Measurements from ENCODE around the gene BZW2. TPM values are rescaled to one million over a fixed set of nuclear protein-coding genes. Genes with fewer than 3 reads are reported as not detected.

Gene BZW2
- total RNA-seq, 1 experiment from 2014 or later = 80.9 TPM

- Histone ChIP-seq H3K9me3 (ENCODE audit: control insufficient read depth, insufficient read depth, low read depth, low read length) (no peaks in the 10 kb centered on the region), H3K4me1 (ENCODE audit: control insufficient read depth, insufficient read depth, low read length) (no peaks in the 10 kb centered on the region), H3K27me3 (ENCODE audit: control insufficient read depth, insufficient read depth, low read length) (no peaks in the 10 kb centered on the region), H3K27ac (ENCODE audit: low read length) (no peak overlapping the region), H3K4me3 (ENCODE audit: low read depth in 2 of 2, low read length in 2 of 2) (no peak overlapping the region), H3K36me3 (ENCODE audit: control insufficient read depth, insufficient read depth, low read length) (peaks cover 61% of the 10 kb centered on the region)
- CTCF ChIA-PET = no interaction called here
- in situ Hi-C loops (cut with HindIII; ENCODE audit: low pct_unique_long_range_greater_than_20kb, low sequenced_read_pairs) (no loop called here), intact Hi-C loops (cut with micrococcal nuclease; ENCODE audit: unreplicated experiment) (no loop called here)
- ATAC-seq (no peak), DNase-seq (ENCODE audit: low read depth, low spot score) (no peak)
- no TSS peak for BruUV-seq (replicated peaks)
- POLR2A ChIA-PET = interaction anchor here (0.6 kb wide), 1 partner anchor 96 kb away, joined by 3 read pairs; no protein-coding TSS in a partner anchor
- TF ChIP-seq REST (IDR thresholded peaks at IDR 0.05; ENCODE audit: insufficient read depth in 1 of 2, low read depth in 2 of 2, low read length in 1 of 2) = no peak
- TF ChIP-seq TCF7L2 (IDR thresholded peaks at IDR 0.05; ENCODE audit: low read depth, low read length) = no peak
- TF ChIP-seq POLR2AphosphoS5 (IDR thresholded peaks at IDR 0.05; ENCODE audit: low read depth, low read length) = no peak
- TF ChIP-seq CTCF (IDR thresholded peaks at IDR 0.05) = no peak
- TF ChIP-seq SIN3A (IDR thresholded peaks at IDR 0.05; ENCODE audit: borderline replicate concordance, insufficient read depth, low read depth, low read length) = no peak
These were observed 51.7 kb downstream of the BZW2 start for GRCh38 chr7:16697507-16698199.

- Histone ChIP-seq H3K9me3 (ENCODE audit: control insufficient read depth, insufficient read depth, low read depth, low read length) (no peaks in the 10 kb centered on the region), H3K4me3 (ENCODE audit: low read depth in 2 of 2, low read length in 2 of 2) (no peak overlapping the region), H3K27ac (ENCODE audit: low read length) (no peak overlapping the region), H3K27me3 (ENCODE audit: control insufficient read depth, insufficient read depth, low read length) (no peaks in the 10 kb centered on the region), H3K36me3 (ENCODE audit: control insufficient read depth, insufficient read depth, low read length) (peaks cover 67% of the 10 kb centered on the region), H3K4me1 (ENCODE audit: control insufficient read depth, insufficient read depth, low read length) (no peaks in the 10 kb centered on the region)
- ChIA-PET POLR2A (no interaction called here), CTCF (no interaction called here)
- ATAC-seq = no peak
- no TSS peak for BruUV-seq (replicated peaks)
- in situ Hi-C loops (cut with HindIII; ENCODE audit: low pct_unique_long_range_greater_than_20kb, low sequenced_read_pairs) (no loop called here), intact Hi-C loops (cut with micrococcal nuclease; ENCODE audit: unreplicated experiment) (no loop called here)
- TF ChIP-seq POLR2AphosphoS5 (IDR thresholded peaks at IDR 0.05; ENCODE audit: low read depth, low read length) (no peak), TCF7L2 (IDR thresholded peaks at IDR 0.05; ENCODE audit: low read depth, low read length) (no peak), SIN3A (IDR thresholded peaks at IDR 0.05; ENCODE audit: borderline replicate concordance, insufficient read depth, low read depth, low read length) (no peak)
- no peak for DNase-seq (ENCODE audit: low read depth, low spot score)
These were observed 52.4 kb downstream of the BZW2 start for GRCh38 chr7:16698200-16698905.

Data from Panc1 (cell line).